ENCODE results near the gene ANKRD52. TPM values are rescaled to one million over a fixed set of nuclear protein-coding genes. Genes with fewer than 3 reads are reported as not detected.
A peak's percentile ranks its signal among the peaks of the same experiment; 100 is the strongest.
"Not testable (repeated sequence)": the region's sequence is repeated elsewhere in the genome, so short reads cannot be mapped to it uniquely, and the experiment has no call there.

The ANKRD52 gene
- total RNA-seq, 4 donors from 2014 or later: 30.5 to 48.7 (median 36.6) TPM

- no peak for TF ChIP-seq POLR2A (IDR thresholded peaks at IDR 0.05)
- no peak for TF ChIP-seq CTCF (IDR thresholded peaks at IDR 0.05)
- no peak overlapping the region for H3K27ac ChIP-seq
Measured at GRCh38 chr12:56282030-56282429, 23.8 kb upstream of the ANKRD52 start.

GRCh38 chr12:56280849-56281248 is 22.7 kb upstream of the ANKRD52 start:
- TF ChIP-seq POLR2A (IDR thresholded peaks at IDR 0.05) (no peak), CTCF (IDR thresholded peaks at IDR 0.05) (no peak)
- no peak for DNase-seq
- no peak overlapping the region for H3K4me3 ChIP-seq
- no peaks in the 10 kb centered on the region for H3K27me3 ChIP-seq
- H3K4me1 ChIP-seq: no peaks in the 10 kb centered on the region
- H3K9me3 ChIP-seq: no peaks in the 10 kb centered on the region
- H3K27ac ChIP-seq: no peak overlapping the region
- H3K36me3 ChIP-seq: peaks cover 0 to 98% (median 0%) of the 10 kb centered on the region in 3 donors

More at GRCh38 chr12:56282030-56282429, 23.8 kb upstream of the ANKRD52 start:
- H3K9me3 ChIP-seq: no peaks in the 10 kb centered on the region
- H3K36me3 ChIP-seq: peaks cover 0 to 96% (median 0%) of the 10 kb centered on the region in 3 donors
- DNase-seq: no peak
- no peak overlapping the region for H3K4me3 ChIP-seq
- no peaks in the 10 kb centered on the region for H3K27me3 ChIP-seq
- H3K4me1 ChIP-seq: no peaks in the 10 kb centered on the region

GRCh38 chr12:56278905-56279304 is 20.7 kb upstream of the ANKRD52 start:
- no peaks in the 10 kb centered on the region for H3K4me1 ChIP-seq
- H3K4me3 ChIP-seq: no peak overlapping the region
- no peak for DNase-seq

GRCh38 chr12:56274299-56274698 is 16.1 kb upstream of the ANKRD52 start:
- DNase-seq: no peak
- H3K4me1 ChIP-seq: no peaks in the 10 kb centered on the region
- H3K36me3 ChIP-seq: peaks cover 0 to 92% (median 0%) of the 10 kb centered on the region in 3 donors
- H3K27me3 ChIP-seq: no peaks in the 10 kb centered on the region
- TF ChIP-seq POLR2A (IDR thresholded peaks at IDR 0.05) (no peak), CTCF (IDR thresholded peaks at IDR 0.05) (no peak)
- no peaks in the 10 kb centered on the region for H3K9me3 ChIP-seq
- no peak overlapping the region for H3K27ac ChIP-seq
- H3K4me3 ChIP-seq: no peak overlapping the region

More at GRCh38 chr12:56278905-56279304, 20.7 kb upstream of the ANKRD52 start:
- Histone ChIP-seq H3K9me3 (no peaks in the 10 kb centered on the region), H3K27me3 (no peaks in the 10 kb centered on the region), H3K27ac (no peak overlapping the region), H3K36me3 (peaks cover 0 to 100% (median 0%) of the 10 kb centered on the region in 3 donors)
- TF ChIP-seq CTCF (IDR thresholded peaks at IDR 0.05) (no peak), POLR2A (IDR thresholded peaks at IDR 0.05) (no peak)

- peaks cover 0 to 74% (median 0%) of the 10 kb centered on the region in 3 donors for H3K36me3 ChIP-seq
- H3K27me3 ChIP-seq, H3K27ac ChIP-seq, H3K4me3 ChIP-seq, DNase-seq, H3K4me1 ChIP-seq, H3K9me3 ChIP-seq: not testable (repeated sequence)
Measured at GRCh38 chr12:56272468-56272867, 14.3 kb upstream of the ANKRD52 start.

- DNase-seq: no peak
- no peak overlapping the region for H3K27ac ChIP-seq
Measured at GRCh38 chr12:56271031-56271430, 12.8 kb upstream of the ANKRD52 start.

More at GRCh38 chr12:56271031-56271430, 12.8 kb upstream of the ANKRD52 start:
- TF ChIP-seq POLR2A (IDR thresholded peaks at IDR 0.05) (no peak), CTCF (IDR thresholded peaks at IDR 0.05) (peak in 4 of 6 experiments; percentile 21 to 27 (median 24))
- no peaks in the 10 kb centered on the region for H3K27me3 ChIP-seq
- peaks cover 0 to 60% (median 0%) of the 10 kb centered on the region in 3 donors for H3K36me3 ChIP-seq
- no peak overlapping the region for H3K4me3 ChIP-seq
- H3K9me3 ChIP-seq: no peaks in the 10 kb centered on the region
- peaks cover 0 to 4% (median 2%) of the 10 kb centered on the region in 4 donors for H3K4me1 ChIP-seq

Data from Peyer's patch (tissue), 4 donors.